ENCODE measurements around the gene NRCAM. TPM values are rescaled to one million over a fixed set of nuclear protein-coding genes. Genes with fewer than 3 reads are reported as not detected.

NRCAM gene
- polyA plus RNA-seq, 4 donors = 13.7 to 26.6 (median 19.9) TPM

DNA sequence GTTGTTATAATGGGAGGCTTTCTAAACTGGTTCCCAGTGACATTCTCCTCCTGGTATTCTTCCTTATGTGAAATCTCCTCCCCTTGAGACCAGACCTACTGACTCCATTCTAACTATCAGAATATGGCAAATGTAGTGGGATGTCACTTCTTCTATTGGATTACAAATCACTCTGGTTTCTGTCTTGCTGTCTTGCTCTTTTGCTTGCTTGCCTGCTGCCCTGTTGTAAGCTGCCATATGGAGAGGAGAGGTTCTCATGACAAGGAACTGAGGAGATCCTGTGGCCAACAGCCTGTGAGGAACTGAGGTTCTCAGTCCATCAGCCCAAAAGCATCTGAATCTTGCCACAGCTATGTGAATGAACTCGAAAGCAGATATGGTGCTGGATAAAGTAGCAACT, 4.7 kb upstream of the NRCAM start:
- no peak for DNase-seq (ENCODE audit: low read depth in 4 of 4, low spot score in 2 of 4)

- peak in 1 of 4 donors; percentile 17 for DNase-seq (ENCODE audit: low read depth in 4 of 4, low spot score in 2 of 4)
These were observed 3.8 kb upstream of the NRCAM start for GRCh38 chr7:108459922-108460551.

DNA sequence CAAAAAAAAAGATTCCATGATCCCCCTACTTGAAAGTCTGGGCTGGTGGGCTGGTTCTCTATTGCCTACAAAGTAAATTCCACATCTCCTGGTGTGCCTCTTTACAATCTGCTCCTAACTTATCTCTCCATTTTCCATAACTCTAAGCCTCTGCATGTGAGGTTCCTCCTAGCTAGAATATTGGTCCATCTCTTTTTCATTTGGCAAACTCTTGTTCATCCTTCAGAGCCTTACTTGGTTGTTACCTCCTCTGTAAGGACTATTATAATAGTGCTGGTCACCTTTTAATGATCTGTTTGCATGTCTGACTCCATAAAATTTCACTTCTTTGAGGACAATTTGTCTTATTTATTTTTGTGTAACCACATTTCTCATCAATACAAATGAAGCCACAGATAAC, 1.6 kb upstream of the NRCAM start:
- no peak for DNase-seq (ENCODE audit: low read depth in 4 of 4, low spot score in 2 of 4)

DNA sequence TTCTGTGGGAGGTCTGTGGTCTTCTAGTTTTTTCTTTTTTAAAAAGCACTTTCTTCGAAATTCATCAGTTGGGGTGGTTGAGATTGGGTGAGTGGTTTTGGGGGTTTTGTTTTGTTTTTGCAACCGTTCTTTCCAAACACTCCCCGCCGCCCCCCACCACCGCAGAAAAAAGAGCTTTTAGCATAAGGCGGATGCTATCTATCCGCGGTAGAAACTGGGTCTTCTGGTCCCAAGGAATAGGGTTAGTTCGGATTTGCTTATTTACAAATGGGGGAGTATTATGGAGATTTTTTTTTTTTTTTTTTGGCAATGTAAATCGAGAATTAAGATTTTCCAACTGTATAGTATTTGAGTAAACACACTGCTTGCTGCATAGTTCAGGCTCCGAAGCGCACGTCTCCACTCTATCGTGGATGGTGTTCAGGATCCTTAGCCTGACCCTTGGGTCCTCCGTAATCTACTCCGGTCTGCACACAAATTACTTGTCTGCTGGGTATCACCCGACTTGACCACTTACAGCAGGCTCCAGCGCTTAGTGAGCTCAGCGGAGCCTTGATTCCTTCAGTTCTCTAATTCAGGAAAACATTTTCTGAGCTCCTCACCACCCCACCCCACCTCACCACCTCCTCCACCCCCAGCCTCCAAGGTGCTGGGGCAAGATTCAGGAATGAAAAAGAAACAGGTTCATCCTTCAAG, 757 bp upstream of the NRCAM start:
- DNase-seq (ENCODE audit: low read depth in 4 of 4, low spot score in 2 of 4) = no peak

DNA sequence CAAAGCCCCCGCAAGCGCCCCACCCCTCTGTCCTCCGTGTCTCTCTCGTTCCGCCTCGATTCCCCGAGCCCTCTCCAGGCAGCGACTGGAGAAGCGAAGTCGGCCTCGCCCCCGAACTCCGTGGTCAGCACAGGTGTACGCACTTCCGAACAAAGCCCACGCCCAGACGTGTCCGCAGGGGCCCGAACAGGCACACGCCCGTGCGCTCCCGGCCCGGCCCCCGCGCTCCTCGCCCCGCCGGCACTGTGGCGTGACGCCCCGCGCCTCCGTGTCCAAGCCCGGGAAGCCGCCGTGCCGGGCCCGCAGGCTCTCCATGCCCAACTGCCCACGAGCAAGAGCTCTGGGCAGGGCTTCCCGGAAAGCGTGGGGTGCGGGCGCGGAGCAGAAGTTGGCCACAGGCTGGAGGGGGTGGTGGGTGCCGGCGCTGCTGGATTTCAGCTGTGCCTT, 662 bp downstream of the NRCAM start:
- DNase-seq (ENCODE audit: low read depth in 4 of 4, low spot score in 2 of 4) = peak in 1 of 4 donors; percentile 6

DNA sequence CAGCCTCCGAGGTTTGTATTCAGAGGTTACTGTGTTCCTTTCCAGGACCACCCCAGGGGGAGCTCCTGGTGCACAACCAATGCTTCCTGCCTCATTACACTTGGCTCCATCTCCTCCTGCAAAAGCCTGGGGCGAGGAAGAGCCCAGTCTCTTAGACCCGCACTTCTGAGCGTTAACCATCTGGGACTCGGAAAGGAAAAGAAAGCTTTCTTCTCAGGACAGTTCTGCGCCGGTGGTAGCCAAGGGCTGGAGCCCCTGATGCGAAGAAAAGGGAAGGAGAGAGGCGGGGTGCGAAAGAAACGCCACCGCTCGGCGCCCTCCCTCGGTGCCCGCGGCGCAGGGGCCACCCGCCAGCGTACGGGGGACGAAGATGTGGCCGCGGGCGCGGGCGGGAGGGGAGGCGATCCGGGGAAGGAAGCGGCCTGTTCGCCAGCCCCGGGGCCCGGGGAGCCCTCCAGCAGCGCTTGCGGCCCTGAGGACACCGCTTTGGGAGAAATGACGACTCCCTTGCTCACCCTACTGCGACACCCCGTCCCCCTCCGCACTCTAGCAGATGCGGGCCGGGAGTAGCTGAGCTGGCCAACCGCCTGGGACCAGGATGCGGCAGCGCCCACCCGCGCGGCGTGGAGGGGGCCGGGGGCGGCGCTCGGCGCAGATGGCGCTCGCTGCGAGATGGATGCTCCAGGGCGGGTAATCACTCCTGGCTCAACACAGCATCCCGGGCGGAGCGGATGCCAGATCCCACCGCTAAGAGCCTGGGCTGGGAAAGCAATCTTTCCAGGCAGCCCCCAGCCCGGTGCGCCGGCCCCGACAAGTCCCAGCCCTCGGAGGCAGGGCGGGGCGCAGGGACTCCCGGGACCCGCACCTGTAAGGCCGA, 1.3 kb downstream of the NRCAM start:
- DNase-seq (ENCODE audit: low read depth in 4 of 4, low spot score in 2 of 4) = peak in 2 of 4 donors; percentile 13 to 23

DNA sequence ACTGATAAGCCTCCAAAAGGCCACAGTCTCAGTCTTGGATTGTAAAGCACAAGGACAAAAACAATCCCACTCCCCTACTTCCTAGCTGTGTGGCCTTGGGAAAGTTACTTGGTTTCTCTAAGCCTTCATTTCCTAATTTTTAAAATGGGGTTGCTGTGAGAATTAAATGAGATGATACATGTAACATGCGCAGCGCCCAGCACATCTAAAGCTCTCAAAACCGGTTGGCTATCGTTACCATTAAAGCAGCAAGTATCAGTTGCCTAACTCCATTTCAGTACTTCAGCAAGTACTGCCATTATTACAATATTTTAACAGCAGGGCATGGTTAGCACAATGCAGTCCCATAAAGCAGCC, 1.9 kb downstream of the NRCAM start:
- no peak for DNase-seq (ENCODE audit: low read depth in 4 of 4, low spot score in 2 of 4)

DNA sequence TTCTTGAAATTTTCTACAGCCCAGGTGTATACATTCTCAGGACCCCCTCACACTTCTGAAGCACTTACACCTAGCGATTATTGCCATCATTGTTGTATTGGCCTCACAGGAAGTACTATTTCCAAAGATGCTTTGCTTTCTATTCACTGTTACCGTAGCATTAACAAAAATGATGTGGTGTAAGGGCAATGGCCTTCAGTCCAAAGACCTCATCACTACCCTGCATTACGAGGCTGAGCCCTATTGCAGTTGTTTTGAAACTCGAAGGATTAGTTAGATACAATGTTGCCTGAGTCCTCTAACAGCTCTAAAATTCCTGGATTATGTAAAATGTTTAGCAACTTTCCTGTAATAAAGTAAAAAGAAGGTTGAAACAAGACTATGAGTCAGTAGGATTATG, 2.9 kb downstream of the NRCAM start:
- no peak for DNase-seq (ENCODE audit: low read depth in 4 of 4, low spot score in 2 of 4)

- DNase-seq (ENCODE audit: low read depth in 4 of 4, low spot score in 2 of 4) = no peak
These were observed 3.5 kb downstream of the NRCAM start for GRCh38 chr7:108452707-108453106.

DNA sequence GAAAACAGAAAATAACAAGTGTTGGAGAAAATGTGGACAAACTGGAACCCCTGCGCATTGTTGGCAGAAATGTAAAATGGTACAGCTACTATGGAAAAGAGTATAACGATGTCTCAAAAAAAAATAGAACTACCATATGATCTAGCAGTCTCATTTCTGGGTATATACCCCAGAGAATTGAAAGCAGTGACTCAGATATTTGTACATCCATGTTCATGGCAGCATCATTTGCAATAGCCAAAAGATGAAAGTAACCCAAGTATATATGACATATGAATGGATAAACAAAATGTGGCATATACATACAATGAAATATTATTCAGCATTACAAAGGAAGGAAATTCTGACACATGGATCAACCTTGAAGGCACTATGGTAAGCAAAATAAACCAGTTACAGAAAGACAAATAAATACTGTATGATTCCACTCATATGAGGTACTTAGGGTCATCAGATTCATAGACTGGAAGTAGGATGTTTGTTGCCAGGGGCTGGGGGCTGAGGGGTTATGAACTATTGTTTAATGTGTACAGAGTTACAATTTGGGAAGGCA, 4.9 kb downstream of the NRCAM start:
- DNase-seq (ENCODE audit: low read depth in 4 of 4, low spot score in 2 of 4) = no peak

DNA sequence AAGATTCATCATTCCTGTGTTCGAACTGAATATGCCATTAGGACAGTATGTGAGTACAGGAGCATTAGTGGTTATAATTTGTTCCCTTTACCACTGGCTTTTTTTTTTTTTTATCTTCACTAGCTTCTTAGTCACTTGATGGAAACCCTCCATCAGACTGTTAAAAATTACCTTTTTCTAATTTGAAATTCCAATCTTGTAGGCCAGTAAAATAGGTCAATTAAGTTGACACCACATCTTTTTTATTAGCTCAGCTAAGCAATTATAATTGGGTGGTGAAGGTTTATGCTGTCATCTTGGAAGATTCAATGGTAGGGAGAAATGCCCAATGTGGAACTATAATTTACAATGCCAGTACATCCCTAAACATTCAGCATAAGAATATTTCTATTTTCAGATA, 6.1 kb downstream of the NRCAM start:
- DNase-seq (ENCODE audit: low read depth in 4 of 4, low spot score in 2 of 4) = no peak

GRCh38 chr7:108449521-108449920, 6.7 kb downstream of the NRCAM start:
- DNase-seq (ENCODE audit: low read depth in 4 of 4, low spot score in 2 of 4) = no peak

DNA sequence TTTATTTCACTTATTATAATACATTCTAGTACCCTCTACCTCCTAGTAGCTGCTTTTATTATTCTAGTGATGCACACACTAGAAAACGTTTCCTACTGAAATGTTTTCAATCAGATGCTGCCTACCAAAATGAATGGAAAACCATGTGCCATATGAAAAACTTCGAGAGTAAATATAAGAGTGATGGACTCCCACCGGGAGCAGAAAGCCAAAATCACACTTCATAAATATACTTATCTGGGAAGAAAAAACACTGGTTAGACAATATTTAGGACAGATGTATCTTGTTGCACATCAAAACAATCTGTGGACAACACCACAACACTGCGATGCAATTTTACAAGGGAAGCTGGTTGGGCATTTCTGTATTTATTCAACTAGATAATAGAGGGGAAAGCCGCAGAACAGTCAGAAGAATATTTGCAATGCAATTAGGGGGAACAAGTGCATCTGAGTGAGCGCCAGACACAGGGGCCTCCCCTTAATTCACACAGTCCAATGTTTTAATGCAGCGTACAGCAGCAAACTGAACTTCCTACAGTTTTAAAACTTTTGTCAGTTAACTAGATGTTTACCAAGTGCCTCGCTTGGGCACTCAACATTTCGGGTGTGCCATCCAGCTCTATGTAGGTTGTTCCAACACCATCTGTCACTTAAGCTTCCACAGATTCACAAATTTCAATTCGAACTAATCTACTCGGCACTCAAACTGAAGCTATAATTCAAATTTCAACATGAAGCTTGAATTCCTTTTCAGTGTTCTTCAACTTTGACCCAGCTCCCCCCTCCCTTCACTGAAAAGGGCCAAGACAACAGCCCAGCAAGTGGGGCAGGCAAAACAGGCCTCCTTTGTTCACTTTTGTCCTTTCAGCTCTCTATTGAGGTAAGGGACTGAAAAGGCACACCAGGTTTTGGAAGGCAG, 7.4 kb downstream of the NRCAM start:
- no peak for DNase-seq (ENCODE audit: low read depth in 4 of 4, low spot score in 2 of 4)

DNA sequence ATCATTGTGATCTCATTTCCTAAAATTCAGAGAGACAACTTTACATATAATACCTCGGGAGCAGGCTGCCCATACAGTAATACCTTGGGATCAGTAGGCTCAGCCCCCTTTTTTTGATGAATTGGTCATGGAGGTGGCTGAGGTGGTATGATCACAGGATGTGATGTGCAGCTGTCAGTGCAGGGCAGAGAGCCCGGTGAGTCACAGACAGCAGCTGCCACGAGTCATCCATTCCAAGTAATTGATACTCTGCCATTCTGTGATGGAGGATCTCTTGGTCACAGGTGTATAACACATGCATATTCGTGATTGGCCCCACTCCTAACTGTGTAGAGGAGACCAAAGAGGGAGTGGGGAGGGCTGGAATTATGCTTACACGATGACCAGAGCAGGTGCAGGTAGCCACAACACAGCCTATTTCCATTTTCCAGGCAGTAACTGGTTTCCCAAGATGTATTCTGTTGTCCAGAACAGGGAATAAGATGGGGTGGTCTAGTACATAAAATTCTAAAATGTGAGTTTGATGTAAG, 14.1 kb downstream of the NRCAM start:
- DNase-seq (ENCODE audit: low read depth in 4 of 4, low spot score in 2 of 4) = no peak

GRCh38 chr7:108441392-108441955, 14.8 kb downstream of the NRCAM start:
- DNase-seq (ENCODE audit: low read depth in 4 of 4, low spot score in 2 of 4) = no peak

GRCh38 chr7:108440613-108441012, 15.6 kb downstream of the NRCAM start:
- no peak for DNase-seq (ENCODE audit: low read depth in 4 of 4, low spot score in 2 of 4)

DNA sequence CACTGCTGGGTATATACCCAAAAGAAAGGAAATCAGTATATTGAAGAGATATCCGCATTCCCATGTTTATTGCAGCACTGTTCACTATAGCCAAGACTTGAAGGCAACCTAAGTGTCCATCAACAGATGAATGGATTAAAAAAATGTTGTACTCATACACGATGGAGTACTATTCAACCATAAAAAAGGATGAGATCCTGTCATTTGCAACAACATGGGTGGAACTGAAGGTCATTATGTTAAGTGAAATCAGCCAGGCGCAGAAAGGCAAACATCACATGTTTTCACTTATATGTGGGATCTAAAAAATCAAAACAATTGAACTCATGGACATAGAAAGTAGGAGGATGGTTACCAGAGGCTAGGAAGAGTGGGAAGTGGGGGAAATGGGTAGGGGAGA, 19.3 kb downstream of the NRCAM start:
- no peak for DNase-seq (ENCODE audit: low read depth in 4 of 4, low spot score in 2 of 4)

GRCh38 chr7:108434010-108434409, 22.2 kb downstream of the NRCAM start:
- no peak for DNase-seq (ENCODE audit: low read depth in 4 of 4, low spot score in 2 of 4)

GRCh38 chr7:108431099-108431498, 25.1 kb downstream of the NRCAM start:
- DNase-seq (ENCODE audit: low read depth in 4 of 4, low spot score in 2 of 4) = no peak

DNA sequence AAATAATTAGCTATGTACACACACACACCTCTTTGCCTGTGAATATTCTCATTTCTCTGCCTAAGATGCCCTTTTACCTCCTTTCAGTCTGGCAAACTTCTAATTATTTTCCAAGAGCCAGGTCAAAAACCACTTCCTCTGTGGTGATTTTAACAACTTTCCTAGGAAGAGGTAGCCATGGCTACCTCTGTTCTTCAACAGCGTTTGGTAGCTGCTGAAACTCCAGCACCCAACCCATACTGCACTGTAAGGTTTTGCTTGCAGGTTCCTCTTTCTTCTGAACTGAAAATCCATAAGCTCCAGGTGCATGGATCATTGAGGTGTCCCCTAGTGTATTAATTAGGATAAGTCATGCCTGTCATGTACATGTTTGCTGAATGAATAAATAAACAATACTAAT, 25.6 kb downstream of the NRCAM start:
- DNase-seq (ENCODE audit: low read depth in 4 of 4, low spot score in 2 of 4) = no peak

All from left renal cortex interstitium (tissue), 4 donors.